MCF 10A (cell line): ENCODE data around the gene OOSP1. TPM values are rescaled to one million over a fixed set of nuclear protein-coding genes. Genes with fewer than 3 reads are reported as not detected.
A peak's percentile ranks its signal among the peaks of the same experiment; 100 is the strongest.
"Not testable (repeated sequence)": the region's sequence is repeated elsewhere in the genome, so short reads cannot be mapped to it uniquely, and the experiment has no call there.

Experiments used
- BruUV-seq: library from RNA; stranded (reverse); fragments of 400-500 nt; replicated peaks from 2 replicates; lab custom pipeline; 2021; lab: Mats Ljungman, UMichigan
- CTCF ChIA-PET: fragments of 300-600 bp; sonication (Branson Sonifier 250); formaldehyde crosslinking; extraction: SDS; loops from one replicate; lab custom pipeline; 2021; ENCODE audit warnings: antibody characterized with exemption, inconsistent platforms; lab: Yijun Ruan, JAX
- POLR2A ChIA-PET: fragments of 300-600, 350-650 bp; sonication (Branson Sonifier 250); formaldehyde crosslinking; extraction: SDS; loops from one replicate; lab custom pipeline; 2020; ENCODE audit warnings: antibody characterized with exemption, inconsistent platforms; lab: Yijun Ruan, JAX
- DNase-seq: peaks from one replicate; pipeline ENCODE4 v3.0.0-alpha.2; 2018; ENCODE audit not compliant: unreplicated experiment
- H3K27ac Mint-ChIP-seq: one replicate; pipeline ENCODE4 v1.8.0; 2022; ENCODE audit warnings: mild to moderate bottlenecking, low read depth, mixed read lengths; ENCODE audit not compliant: unreplicated experiment
- H3K27me3 Mint-ChIP-seq: one replicate; pipeline ENCODE4 v1.8.0; 2022; ENCODE audit warnings: mixed read lengths; ENCODE audit not compliant: insufficient read depth, unreplicated experiment
- H3K36me3 Mint-ChIP-seq: one replicate; pipeline ENCODE4 v1.8.0; 2022; ENCODE audit warnings: mild to moderate bottlenecking, moderate library complexity, mixed read lengths; ENCODE audit not compliant: insufficient read depth, unreplicated experiment
- H3K4me1 Mint-ChIP-seq: one replicate; pipeline ENCODE4 v1.8.0; 2022; ENCODE audit warnings: mixed read lengths; ENCODE audit not compliant: insufficient read depth, unreplicated experiment
- H3K4me3 Mint-ChIP-seq: one replicate; pipeline ENCODE4 v1.8.0; 2022; ENCODE audit warnings: mild to moderate bottlenecking, moderate library complexity, mixed read lengths; ENCODE audit not compliant: unreplicated experiment
- H3K9me3 Mint-ChIP-seq: one replicate; pipeline ENCODE4 v1.8.0; 2022; ENCODE audit warnings: mixed read lengths; ENCODE audit not compliant: unreplicated experiment
- intact Hi-C: fragments of 100-400 bp; cut with micrococcal nuclease; formaldehyde crosslinking; loops from 2 replicates; pipeline ENCODE4 v1.14.1; 2022
- total RNA-seq: library from RNA; stranded (reverse); gene quantifications from 2 replicates; pipeline ENCODE4 v1.2.3, GENCODE V29; 2022
- TF ChIP-seq, protein P1 (sequence below): fragments of 200-600 bp; IDR thresholded peaks from one replicate; pipeline ENCODE4 v1.8.0; 2022; ENCODE audit warnings: antibody characterized with exemption, mild to moderate bottlenecking; ENCODE audit not compliant: unreplicated experiment

OOSP1 gene
- total RNA-seq, 1 experiment from 2014 or later, result not detected

DNA sequence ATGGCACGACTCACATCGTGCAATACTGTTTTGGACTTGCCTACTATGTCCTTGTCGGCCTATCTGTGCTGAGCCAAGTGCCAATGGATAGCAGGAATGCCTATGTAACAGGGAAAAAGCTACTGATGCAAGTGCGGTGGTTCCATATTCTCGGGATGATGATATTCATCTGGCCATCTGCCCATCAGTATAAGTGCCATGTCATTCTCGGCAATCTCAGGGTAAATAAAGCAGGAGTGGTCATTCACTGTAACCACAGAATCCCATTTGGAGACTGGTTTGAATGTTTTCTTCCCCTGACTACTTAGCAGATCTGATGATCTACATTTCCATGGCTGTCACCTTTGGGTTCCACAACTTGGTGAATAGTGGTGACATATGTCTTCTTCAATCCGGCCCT is 39.6 kb upstream of the OOSP1 start:
- ChIA-PET CTCF (interaction anchor here (1.0 kb wide), 1 partner anchor 10 kb away, joined by 4 read pairs; no protein-coding TSS in a partner anchor), POLR2A (no interaction called here)
- H3K36me3 Mint-ChIP-seq, result no peaks in the 10 kb centered on the region
- no peaks in the 10 kb centered on the region for H3K9me3 Mint-ChIP-seq
- H3K27ac Mint-ChIP-seq, result no peak overlapping the region
- DNase-seq, result no peak
- no peaks in the 10 kb centered on the region for H3K4me1 Mint-ChIP-seq
- TF ChIP-seq, protein P1, sequence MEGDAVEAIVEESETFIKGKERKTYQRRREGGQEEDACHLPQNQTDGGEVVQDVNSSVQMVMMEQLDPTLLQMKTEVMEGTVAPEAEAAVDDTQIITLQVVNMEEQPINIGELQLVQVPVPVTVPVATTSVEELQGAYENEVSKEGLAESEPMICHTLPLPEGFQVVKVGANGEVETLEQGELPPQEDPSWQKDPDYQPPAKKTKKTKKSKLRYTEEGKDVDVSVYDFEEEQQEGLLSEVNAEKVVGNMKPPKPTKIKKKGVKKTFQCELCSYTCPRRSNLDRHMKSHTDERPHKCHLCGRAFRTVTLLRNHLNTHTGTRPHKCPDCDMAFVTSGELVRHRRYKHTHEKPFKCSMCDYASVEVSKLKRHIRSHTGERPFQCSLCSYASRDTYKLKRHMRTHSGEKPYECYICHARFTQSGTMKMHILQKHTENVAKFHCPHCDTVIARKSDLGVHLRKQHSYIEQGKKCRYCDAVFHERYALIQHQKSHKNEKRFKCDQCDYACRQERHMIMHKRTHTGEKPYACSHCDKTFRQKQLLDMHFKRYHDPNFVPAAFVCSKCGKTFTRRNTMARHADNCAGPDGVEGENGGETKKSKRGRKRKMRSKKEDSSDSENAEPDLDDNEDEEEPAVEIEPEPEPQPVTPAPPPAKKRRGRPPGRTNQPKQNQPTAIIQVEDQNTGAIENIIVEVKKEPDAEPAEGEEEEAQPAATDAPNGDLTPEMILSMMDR, result no peak
- no peaks in the 10 kb centered on the region for H3K27me3 Mint-ChIP-seq
- no peak overlapping the region for H3K4me3 Mint-ChIP-seq
- no TSS peak for BruUV-seq
- intact Hi-C loops, result no loop called here

DNA sequence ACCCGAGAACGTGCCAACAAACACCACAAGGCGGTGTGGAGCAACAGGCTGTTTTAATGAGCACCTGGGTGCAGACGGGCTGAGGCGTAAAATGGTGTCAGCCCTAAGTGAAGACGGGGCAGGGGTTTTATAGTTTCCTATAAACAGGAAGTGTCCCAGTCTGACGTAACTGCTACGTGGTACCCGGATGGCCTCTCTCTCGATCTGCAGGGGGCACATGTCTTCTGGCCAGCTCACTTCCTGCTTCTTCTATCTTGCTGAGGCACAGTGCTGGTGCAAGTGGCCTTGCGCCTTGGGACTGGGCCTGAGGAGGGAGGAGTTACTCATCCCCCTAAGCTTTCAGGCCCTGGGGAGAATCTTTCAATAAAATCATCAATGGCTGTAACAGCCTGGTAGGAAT is 38.7 kb upstream of the OOSP1 start:
- intact Hi-C loops, result no loop called here
- H3K27ac Mint-ChIP-seq, result no peak overlapping the region
- no peaks in the 10 kb centered on the region for H3K9me3 Mint-ChIP-seq
- POLR2A ChIA-PET, result no interaction called here
- CTCF ChIA-PET, result interaction anchor here (1.0 kb wide), 1 partner anchor 11 kb away, joined by 4 read pairs; no protein-coding TSS in a partner anchor
- no peaks in the 10 kb centered on the region for H3K27me3 Mint-ChIP-seq
- DNase-seq, result no peak
- no peak overlapping the region for H3K4me3 Mint-ChIP-seq
- BruUV-seq, result no TSS peak
- H3K36me3 Mint-ChIP-seq, result no peaks in the 10 kb centered on the region
- H3K4me1 Mint-ChIP-seq, result no peaks in the 10 kb centered on the region
- TF ChIP-seq, protein P1, result no peak

DNA sequence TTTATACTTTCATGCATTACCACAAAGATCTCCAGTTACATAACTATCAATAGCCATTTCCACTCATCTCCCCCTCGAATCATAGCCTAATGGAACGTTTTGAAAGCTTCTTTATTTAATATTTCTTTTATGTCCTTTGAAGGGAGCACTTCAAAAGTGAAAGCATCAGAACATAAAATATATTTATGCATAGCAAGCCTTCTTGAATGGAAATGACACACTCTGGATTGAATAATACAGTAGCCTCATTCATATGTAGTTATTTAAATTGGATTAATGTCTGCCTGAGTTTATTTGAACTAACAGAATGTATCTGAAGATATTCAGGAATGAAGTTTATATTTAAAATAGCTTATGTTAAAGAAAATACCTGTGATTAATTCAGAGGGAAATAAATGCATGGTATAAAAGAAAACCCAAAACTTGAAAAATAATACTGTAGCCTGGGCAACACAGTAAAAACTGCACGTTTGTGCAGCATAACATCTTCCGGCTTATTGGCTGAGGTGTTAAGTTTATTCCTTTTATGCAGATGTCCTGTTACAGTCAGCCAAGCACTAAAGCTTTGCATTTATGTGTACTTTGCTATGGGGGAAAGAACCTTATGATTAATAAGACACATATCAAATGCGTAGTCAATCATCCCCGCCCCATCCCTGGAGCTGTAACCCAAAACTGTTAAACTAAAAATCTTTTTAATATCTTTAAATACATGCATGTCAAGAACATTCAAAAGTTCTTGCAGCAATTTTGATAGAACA is 37.7 kb upstream of the OOSP1 start:
- H3K4me3 Mint-ChIP-seq, result no peak overlapping the region
- H3K9me3 Mint-ChIP-seq, result no peaks in the 10 kb centered on the region
- CTCF ChIA-PET, result interaction anchor here (0.7 kb wide), 1 partner anchor 223 kb away, joined by 3 read pairs; no protein-coding TSS in a partner anchor
- no peak overlapping the region for H3K27ac Mint-ChIP-seq
- no peak for DNase-seq
- H3K36me3 Mint-ChIP-seq, result no peaks in the 10 kb centered on the region
- H3K27me3 Mint-ChIP-seq, result no peaks in the 10 kb centered on the region
- no TSS peak for BruUV-seq
- intact Hi-C loops, result no loop called here
- H3K4me1 Mint-ChIP-seq, result no peaks in the 10 kb centered on the region
- TF ChIP-seq, protein P1, result no peak
- POLR2A ChIA-PET, result interaction anchor here (1.3 kb wide), 1 partner anchor 9 kb away, joined by 3 read pairs; no protein-coding TSS in a partner anchor

- no TSS peak for BruUV-seq
- peak; percentile 78 for DNase-seq
- no peaks in the 10 kb centered on the region for H3K4me1 Mint-ChIP-seq
- ChIA-PET POLR2A (interaction anchor here (0.6 to 1.3 kb wide), 2 partner anchors 10 to 22 kb away, joined by 3 read pairs; no protein-coding TSS in a partner anchor), CTCF (interaction anchor here (1.0 kb wide), 1 partner anchor 10 kb away, joined by 3 read pairs; no protein-coding TSS in a partner anchor)
- H3K4me3 Mint-ChIP-seq, result no peak overlapping the region
- no peaks in the 10 kb centered on the region for H3K9me3 Mint-ChIP-seq
- H3K27me3 Mint-ChIP-seq, result no peaks in the 10 kb centered on the region
- intact Hi-C loops, result no loop called here
- TF ChIP-seq, protein P1, result no peak
- H3K36me3 Mint-ChIP-seq, result no peaks in the 10 kb centered on the region
- H3K27ac Mint-ChIP-seq, result no peak overlapping the region
These were observed 36.9 kb upstream of the OOSP1 start for GRCh38 chr11:59901306-59901705.

DNA sequence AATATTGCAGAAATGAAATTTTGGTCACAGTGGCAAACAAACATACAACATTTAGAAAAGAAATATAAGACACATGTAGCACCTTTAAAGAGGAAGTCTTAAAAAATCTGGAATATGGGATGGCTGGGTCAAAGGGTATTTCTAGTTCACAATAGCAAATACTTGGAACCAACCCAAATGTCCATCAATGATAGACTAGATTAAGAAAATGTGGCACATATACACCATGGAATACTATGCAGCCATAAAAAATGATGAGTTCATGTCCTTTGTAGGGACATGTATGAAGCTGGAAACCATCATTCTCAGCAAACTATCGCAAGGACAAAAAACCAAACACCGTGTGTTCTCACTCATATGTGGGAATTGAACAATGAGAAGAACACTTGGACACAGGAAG is 34.7 kb upstream of the OOSP1 start:
- BruUV-seq, POLR2A ChIA-PET, H3K36me3 Mint-ChIP-seq, H3K9me3 Mint-ChIP-seq, intact Hi-C loops, DNase-seq, H3K4me1 Mint-ChIP-seq, H3K27ac Mint-ChIP-seq, H3K4me3 Mint-ChIP-seq: not testable (repeated sequence)
- CTCF ChIA-PET, result interaction anchor here (1.3 kb wide), 1 partner anchor 15 kb away, joined by 8 read pairs; no protein-coding TSS in a partner anchor
- peaks cover 10% of the 10 kb centered on the region for H3K27me3 Mint-ChIP-seq
